ENCODE results near the gene CTH.
"Not testable (repeated sequence)": the region's sequence is repeated elsewhere in the genome, so short reads cannot be mapped to it uniquely, and the experiment has no call there.

The CTH gene

GRCh38 chr1:70411360-70411844 lies 334 bp downstream of the CTH start:
- FAIRE-seq: no peak

- no peak for FAIRE-seq
Observed at GRCh38 chr1:70415882-70416281, 4.8 kb downstream of the CTH start.

GRCh38 chr1:70418973-70419734 lies 8.1 kb downstream of the CTH start:
- FAIRE-seq: not testable (repeated sequence)

- FAIRE-seq: no peak
Observed at GRCh38 chr1:70420320-70420719, 9.3 kb downstream of the CTH start.

GRCh38 chr1:70426154-70427131 lies 15.4 kb downstream of the CTH start:
- no peak for FAIRE-seq

GRCh38 chr1:70427976-70428375 lies 16.9 kb downstream of the CTH start:
- no peak for FAIRE-seq

- no peak for FAIRE-seq
Observed at GRCh38 chr1:70429219-70429618, 18.2 kb downstream of the CTH start.

- FAIRE-seq: no peak
Observed at GRCh38 chr1:70429757-70430156, 18.7 kb downstream of the CTH start.

- FAIRE-seq: peak; percentile 65
Observed at GRCh38 chr1:70431317-70431716, 20.2 kb downstream of the CTH start.

GRCh38 chr1:70431874-70432273 lies 20.8 kb downstream of the CTH start:
- FAIRE-seq: no peak

- peak; percentile 28 for FAIRE-seq
Observed at GRCh38 chr1:70434253-70434859, 23.3 kb downstream of the CTH start.

- FAIRE-seq: no peak
Observed at GRCh38 chr1:70436622-70437251, 25.7 kb downstream of the CTH start.

GRCh38 chr1:70438529-70438928 lies 27.5 kb downstream of the CTH start:
- no peak for FAIRE-seq

- FAIRE-seq: no peak
Observed at GRCh38 chr1:70440642-70441391, 29.7 kb downstream of the CTH start.

GRCh38 chr1:70441392-70442035 lies 30.4 kb downstream of the CTH start:
- no peak for FAIRE-seq

GRCh38 chr1:70442490-70442889 lies 31.4 kb downstream of the CTH start:
- FAIRE-seq: no peak

GRCh38 chr1:70443739-70444138 lies 32.7 kb downstream of the CTH start:
- FAIRE-seq: no peak

GRCh38 chr1:70449049-70449448 lies 38.0 kb downstream of the CTH start:
- no peak for FAIRE-seq

GRCh38 chr1:70452164-70452939 lies 41.3 kb downstream of the CTH start:
- FAIRE-seq: not testable (repeated sequence)

- no peak for FAIRE-seq
Observed at GRCh38 chr1:70455291-70455690, 44.2 kb downstream of the CTH start.

- no peak for FAIRE-seq
Observed at GRCh38 chr1:70458131-70458530, 47.1 kb downstream of the CTH start.
